Hepatic stellate cell (primary cell): ENCODE results near the gene POLR3B.
"Not testable (repeated sequence)": the region's sequence is repeated elsewhere in the genome, so short reads cannot be mapped to it uniquely, and the experiment has no call there.

ENCODE experiments used
- DNase-seq: peaks from one replicate; pipeline ENCODE4 v3.0.0; 2011; ENCODE audit warnings: low spot score

Gene POLR3B

DNA sequence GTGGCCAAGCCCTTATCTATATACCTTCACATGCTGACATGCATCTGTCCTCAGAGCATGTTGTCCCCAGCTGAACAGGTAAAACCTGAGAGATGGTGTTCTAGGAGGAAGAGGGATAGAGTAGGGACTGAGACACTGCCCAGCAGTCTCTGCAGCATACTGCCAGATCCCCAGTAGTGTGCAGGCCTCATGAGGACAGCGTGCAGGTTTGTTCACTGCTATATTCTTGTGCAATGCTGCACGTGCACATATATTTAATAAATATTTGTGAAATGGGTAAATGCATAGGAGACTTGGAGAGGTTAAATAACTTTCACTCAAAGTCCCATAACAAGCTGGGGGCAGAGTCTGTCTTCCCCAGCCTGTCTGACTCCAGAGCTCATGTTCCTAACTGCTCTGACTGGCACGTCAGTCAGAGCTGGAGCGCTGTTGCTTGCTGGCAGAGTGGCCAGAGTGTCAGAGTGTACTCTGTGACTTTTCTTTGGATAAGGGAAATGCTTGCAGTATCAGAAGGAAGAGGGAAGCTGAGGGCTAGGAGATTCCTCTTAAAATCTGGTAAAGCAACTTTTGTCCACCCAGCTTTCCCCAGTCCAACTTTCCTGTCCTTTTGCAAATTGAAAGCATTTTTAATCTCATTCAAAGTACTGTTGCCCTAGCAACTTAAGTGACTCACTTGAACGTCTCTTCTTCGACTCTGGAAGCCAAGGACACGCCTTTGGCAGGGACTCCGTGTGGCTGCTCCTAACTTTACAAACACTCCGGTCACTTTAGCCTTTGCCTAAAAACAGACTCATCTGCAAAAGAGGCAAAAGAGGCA lies 14.9 kb upstream of the POLR3B start:
- peak; percentile 61 for DNase-seq

GRCh38 chr12:106343214-106343528 lies 14.4 kb upstream of the POLR3B start:
- DNase-seq = no peak

DNA sequence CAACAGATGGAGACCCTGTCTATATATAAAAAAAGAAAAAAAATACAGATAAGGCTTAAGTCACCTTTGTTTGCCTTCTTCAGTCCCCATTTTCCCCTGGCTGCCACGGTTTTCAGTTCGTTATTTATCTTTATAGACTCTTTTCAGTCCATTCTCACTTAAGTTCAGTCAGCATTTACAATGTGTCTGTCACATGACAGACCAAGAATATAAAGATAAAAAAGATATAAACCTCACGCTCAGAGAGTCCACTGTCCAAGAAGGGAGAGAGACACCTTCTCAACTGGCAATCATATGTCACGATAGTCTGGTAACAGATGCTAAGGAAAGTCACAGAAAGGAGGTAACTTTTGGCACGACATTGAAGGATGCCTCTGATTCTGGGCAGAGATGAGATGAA lies 13.4 kb upstream of the POLR3B start:
- no peak for DNase-seq

DNA sequence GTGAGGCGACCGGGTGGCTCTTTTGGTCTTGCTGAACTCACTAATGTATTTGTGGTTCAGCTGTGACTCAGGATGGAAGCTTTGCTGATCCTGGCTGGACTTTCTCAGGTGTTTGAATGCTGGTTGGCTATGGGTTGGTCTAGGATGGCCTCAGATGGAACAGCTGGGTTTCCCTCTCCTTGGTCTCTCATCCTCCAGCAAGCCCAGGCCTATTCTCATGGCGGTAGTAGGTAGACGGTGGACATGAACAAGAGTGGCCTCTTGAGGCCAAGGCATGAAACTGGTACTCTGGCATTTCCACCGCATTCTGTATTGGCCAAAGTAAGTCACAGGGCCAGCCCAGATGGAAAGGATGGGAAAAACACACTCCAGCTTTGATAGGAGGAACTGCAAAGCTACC lies 11.8 kb upstream of the POLR3B start:
- peak; percentile 12 for DNase-seq

GRCh38 chr12:106348411-106348810 lies 9.1 kb upstream of the POLR3B start:
- no peak for DNase-seq

GRCh38 chr12:106353175-106353574 lies 4.4 kb upstream of the POLR3B start:
- no peak for DNase-seq

DNA sequence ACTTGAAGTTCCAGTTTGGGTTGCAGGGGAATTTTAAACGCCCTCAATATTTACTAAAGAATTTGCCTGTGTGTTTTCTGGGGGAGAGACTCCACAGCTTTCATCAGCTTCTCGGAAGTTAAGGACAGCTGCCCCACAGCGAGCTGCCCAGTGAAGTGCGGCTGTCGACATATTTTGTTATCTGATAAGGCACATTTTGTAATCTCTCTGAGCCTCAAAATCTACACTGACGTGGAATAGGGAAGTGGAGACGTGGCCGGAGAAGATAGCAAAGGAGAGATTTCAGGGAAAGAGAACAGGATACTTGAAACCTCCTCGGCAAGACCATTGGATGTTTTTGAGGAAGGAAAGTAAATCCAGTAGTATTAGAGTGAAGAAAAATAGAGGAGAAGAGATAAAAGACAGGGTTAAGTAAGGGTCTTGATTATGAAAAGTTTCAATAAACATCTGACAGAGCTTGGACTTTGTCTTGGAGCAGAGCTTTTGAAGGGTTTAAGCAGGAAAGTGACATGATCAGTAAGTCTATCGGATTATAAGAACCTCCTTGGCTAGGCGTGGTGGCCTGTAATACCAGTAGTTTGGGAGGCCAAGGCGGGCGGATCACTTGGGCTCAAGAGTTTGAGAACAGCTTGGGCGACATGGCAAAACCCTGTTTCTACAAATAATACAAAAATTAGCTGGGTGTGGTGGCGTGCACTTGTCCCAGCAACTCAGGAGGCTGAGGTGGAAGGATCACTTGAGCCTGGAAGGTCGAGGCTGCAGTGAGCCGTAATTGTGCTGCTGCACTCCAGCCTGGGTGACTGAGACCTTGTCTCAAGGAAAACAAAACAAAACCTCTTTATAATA lies 1.1 kb downstream of the POLR3B start:
- DNase-seq = peak; percentile 76

DNA sequence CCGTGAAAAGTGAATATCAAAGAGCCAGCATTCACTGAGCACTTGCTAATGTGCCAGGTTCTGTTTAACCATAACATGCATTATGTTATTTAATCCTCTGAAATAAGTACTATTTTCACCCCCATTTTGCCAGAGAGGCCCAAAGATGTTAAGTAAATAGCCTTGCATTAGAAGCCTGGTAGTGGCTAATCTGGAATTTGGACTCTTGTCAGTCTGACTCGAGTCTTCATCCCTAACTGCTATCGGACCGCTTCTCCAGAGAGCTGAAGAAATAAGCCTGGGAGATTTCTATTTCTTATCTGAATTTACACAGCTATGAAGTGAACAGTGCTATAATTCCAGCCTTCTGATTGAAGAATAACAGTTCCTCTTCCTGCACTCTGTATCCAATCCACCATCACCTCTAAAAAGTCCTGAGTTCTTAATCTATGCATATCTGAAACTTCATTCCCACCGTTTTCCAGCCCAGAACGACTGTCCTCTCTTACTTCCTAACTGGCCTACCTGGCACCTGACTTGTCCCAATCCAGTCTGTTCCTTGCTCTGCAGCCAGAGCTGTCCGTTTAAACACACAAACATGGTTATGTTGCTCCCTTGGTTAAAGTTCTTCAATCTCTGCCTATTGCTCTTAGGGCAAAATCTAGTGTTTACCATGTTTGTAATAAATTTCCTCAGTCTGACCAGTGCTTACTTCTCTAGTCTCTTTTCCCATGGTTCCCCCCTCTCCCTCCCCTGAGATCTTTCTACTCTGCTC lies 2.3 kb downstream of the POLR3B start:
- no peak for DNase-seq

GRCh38 chr12:106360400-106360994 lies 2.9 kb downstream of the POLR3B start:
- DNase-seq = no peak

- no peak for DNase-seq
Observed at GRCh38 chr12:106362971-106363370, 5.4 kb downstream of the POLR3B start.

DNA sequence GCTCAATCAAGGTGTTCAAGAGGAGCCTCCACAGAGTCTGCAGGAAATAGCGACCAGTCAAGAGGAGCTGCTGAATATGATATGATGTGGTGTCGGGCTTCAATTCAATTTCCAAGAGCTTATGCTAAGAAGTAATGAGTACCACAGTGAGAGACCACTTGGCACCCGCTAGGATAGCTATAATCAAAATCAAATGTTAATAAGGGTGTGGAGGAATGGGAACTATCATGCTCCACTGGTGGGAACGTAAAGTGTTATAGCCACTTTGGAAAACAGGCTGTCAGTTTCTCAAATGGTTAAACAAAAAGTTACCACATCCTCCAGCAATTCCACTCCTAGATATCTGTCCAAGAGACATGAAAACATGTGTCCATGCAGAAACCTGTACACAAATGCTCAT lies 6.7 kb downstream of the POLR3B start:
- no peak for DNase-seq

DNA sequence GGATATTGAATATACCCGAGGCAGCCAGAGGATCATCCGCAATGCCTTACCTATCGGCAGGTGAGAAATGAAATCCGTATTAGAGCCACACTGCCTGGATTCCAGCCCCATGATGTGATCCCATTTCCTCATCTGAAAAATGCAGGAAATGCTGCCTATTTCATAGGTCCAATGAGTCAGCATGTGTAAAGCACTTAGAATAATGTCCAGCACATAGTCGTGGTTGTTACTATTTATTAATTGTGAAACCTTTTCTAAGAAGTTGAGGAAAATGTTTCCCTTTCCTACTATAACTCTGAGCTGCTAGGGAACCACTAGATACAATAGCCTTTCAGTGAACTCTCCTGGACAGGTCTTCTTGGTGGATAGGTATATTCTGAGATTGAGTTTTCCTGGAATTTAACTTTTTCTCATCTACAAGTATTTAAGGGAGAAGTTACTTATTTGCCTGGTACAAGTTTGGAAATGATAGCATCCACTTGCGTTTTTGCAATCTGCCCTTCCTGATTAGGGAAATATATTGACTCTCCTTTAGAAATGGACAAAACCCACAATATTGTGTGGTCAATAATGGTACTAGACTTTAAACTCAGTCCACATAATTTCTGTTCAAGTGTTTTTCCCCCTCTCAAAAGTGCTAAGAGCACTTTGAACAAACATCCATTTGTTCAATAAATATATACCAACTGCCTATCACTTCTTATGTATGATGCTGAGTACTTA lies 12.2 kb downstream of the POLR3B start:
- DNase-seq = peak; percentile 49

DNA sequence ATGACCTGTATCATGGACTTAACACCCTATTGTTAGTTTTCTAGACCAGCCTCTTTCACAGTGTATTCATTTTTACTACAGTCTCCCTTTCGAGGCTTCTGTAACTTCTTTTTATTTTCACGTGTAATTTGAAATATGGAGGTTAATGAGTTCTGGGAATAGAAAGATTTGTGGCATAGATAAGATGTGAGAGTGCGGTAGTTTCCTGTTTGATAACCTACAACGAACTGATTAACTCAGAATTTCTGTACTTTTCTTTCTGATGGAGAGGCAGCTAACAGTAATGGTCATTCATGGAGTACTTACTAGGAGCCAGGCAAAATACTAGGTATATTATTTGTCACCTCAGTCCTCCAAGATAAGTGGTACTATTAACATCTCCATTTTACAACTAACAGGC lies 21.2 kb downstream of the POLR3B start:
- no peak for DNase-seq

DNA sequence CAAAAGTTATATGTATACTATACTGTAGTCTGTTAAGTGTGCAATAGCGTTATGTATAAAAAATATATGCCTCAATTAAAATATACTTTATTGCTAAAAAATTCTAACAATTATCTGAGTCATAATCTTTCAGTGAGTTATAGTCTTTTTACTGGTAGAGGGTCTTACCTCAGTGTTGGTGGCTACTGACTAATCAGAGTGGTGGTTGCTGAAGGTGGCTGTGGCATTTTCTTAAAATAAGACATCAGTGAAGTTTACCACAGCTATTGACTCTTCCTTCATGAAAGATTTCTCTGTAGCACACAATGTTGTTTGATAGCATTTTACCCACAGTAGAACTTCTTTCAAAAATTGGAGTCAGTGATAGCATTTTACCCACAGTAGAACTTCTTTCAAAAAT lies 23.4 kb downstream of the POLR3B start:
- DNase-seq = no peak

GRCh38 chr12:106381866-106382265 lies 24.3 kb downstream of the POLR3B start:
- DNase-seq = not testable (repeated sequence)

DNA sequence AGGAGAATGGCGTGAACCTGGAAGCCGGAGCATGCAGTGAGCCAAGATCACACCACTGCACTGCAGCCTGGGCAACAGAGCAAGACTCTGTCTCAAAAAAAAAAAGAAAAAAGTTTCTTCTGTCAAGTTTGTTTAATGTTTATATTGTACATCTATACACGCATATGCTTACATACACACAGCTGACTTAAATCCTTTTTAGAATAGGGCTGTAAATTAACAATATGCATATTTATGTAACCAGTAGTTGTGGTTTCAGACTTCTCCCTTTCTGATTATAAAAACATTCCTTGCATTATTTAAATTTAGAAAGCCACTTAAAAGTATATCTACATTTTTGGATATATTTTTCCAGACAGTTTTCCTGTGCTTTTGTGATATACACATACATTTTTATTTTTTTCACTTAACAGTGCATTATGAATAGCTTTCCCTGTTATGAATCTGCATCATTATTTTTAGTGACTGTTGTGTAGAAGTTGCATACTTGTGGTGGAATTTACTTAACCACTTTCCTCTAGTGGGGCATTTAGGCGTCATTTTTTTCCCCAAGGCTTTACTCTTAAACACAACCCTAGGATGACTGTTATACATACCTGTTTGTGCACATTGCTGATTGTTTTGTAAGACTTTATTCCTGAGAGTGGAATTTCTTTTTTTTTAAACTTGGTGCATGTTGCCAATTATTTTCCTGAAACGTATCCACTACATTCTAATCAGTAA lies 29.4 kb downstream of the POLR3B start:
- no peak for DNase-seq

DNA sequence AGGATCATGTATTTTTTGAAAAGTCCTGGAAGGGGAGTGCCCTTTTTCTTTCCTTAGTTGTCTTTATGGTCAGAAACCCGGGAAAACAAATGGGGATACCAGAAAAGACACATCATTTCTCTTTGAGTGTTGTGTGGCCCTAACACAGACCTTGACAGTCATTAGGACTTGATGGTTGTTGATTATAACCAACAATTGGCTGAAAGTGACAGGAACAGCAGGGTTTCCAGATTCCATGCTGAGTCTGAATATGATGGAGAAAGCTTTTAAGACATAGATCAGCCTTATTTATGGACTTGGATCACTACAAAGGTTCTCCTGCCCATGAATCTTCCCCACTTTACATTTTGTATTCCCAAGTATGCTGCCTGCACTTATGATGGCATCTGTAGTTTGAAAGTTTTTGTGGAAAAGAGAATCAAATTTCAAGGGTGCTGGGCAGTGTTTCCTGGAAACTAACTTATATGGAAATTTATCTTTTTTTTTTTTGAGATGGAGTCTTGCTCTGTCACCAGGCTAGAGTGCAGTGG lies 30.4 kb downstream of the POLR3B start:
- no peak for DNase-seq

GRCh38 chr12:106389151-106389550 lies 31.6 kb downstream of the POLR3B start:
- DNase-seq = no peak

GRCh38 chr12:106392759-106393158 lies 35.2 kb downstream of the POLR3B start:
- DNase-seq = no peak

DNA sequence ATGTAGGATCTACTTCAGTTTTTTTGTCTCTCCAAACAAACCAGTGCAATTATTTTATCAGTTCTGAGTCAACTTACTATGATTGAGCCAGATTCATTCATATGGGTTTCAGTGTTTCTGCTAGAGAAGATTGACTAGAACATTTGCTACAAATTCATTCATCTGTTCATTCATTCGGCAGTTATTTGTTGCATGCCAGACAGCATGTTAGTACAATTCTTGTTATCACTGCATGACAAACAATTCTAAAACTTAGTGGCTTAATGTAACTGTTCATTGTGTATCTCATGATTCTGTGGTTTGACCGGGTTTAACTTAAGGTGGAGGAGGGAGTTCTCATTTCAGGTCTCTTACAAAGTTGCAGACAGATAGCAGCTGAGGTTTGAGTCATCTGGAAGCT lies 52.3 kb downstream of the POLR3B start:
- no peak for DNase-seq

DNA sequence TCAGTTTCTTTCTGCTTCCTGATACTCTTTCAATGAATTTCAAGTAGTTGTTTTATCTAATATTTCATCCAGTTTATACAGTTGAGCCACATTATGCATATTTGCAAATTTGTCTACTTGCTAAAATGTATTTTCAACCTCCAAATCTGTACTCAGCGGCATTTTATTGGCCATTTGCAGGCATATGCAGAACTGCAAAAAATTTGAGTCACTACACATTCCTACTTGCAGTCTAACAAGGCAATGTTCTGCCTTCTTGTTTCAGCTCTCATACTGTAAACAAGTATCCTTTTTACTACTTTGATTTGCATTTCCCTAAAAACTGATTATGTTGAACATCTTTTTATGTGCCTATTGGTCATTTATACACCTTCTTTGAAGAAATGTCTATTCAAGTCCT lies 55.0 kb downstream of the POLR3B start:
- no peak for DNase-seq
